Right forelimb (tissue), 1 donor: ENCODE data around the gene GRK5.
"Not testable (repeated sequence)": the region's sequence is repeated elsewhere in the genome, so short reads cannot be mapped to it uniquely, and the experiment has no call there.

Source experiments
- DNase-seq: peaks from one replicate; pipeline ENCODE4 v3.0.0-alpha.2; 2018

Gene GRK5

GRCh38 chr10:119425102-119425880, 217.9 kb downstream of the GRK5 start:
- DNase-seq: no peak

GRCh38 chr10:119425881-119426170, 218.5 kb downstream of the GRK5 start:
- DNase-seq: no peak

- no peak for DNase-seq
These were observed 219.3 kb downstream of the GRK5 start for GRCh38 chr10:119426699-119427098.

GRCh38 chr10:119427263-119427864, 220.0 kb downstream of the GRK5 start:
- no peak for DNase-seq

- DNase-seq: no peak
These were observed 221.4 kb downstream of the GRK5 start for GRCh38 chr10:119428789-119429188.

GRCh38 chr10:119429771-119430170, 222.4 kb downstream of the GRK5 start:
- DNase-seq: no peak

- DNase-seq: no peak
These were observed 223.8 kb downstream of the GRK5 start for GRCh38 chr10:119431034-119431772.

- no peak for DNase-seq
These were observed 224.4 kb downstream of the GRK5 start for GRCh38 chr10:119431773-119432135.

GRCh38 chr10:119434942-119435341, 227.6 kb downstream of the GRK5 start:
- not testable (repeated sequence) for DNase-seq

- DNase-seq: no peak
These were observed 231.3 kb downstream of the GRK5 start for GRCh38 chr10:119438717-119439116.

GRCh38 chr10:119439922-119440321, 232.6 kb downstream of the GRK5 start:
- no peak for DNase-seq

- no peak for DNase-seq
These were observed 233.9 kb downstream of the GRK5 start for GRCh38 chr10:119441151-119441821.

GRCh38 chr10:119441921-119442757, 234.8 kb downstream of the GRK5 start:
- no peak for DNase-seq

- no peak for DNase-seq
These were observed 235.3 kb downstream of the GRK5 start for GRCh38 chr10:119442758-119443060.

GRCh38 chr10:119443441-119443840, 236.1 kb downstream of the GRK5 start:
- DNase-seq: no peak

GRCh38 chr10:119443970-119444660, 236.7 kb downstream of the GRK5 start:
- DNase-seq: no peak

- no peak for DNase-seq
These were observed 237.5 kb downstream of the GRK5 start for GRCh38 chr10:119444866-119445265.

GRCh38 chr10:119445311-119445934, 238.1 kb downstream of the GRK5 start:
- DNase-seq: peak; percentile 92

GRCh38 chr10:119445935-119446317, 238.6 kb downstream of the GRK5 start:
- DNase-seq: no peak

GRCh38 chr10:119446441-119447277, 239.3 kb downstream of the GRK5 start:
- DNase-seq: no peak

GRCh38 chr10:119447421-119447820, 240.1 kb downstream of the GRK5 start:
- no peak for DNase-seq
